ENCODE measurements around the gene KASH5. TPM values are rescaled to one million over a fixed set of nuclear protein-coding genes. Genes with fewer than 3 reads are reported as not detected.
A peak's percentile ranks its signal among the peaks of the same experiment; 100 is the strongest.

Gene KASH5
- total and polyA plus RNA-seq, 2 of the 8 experiments (the other 6 are each of a cell fraction or from before 2014, with no cell fraction given), result 0.05 to 0.19 TPM

DNA sequence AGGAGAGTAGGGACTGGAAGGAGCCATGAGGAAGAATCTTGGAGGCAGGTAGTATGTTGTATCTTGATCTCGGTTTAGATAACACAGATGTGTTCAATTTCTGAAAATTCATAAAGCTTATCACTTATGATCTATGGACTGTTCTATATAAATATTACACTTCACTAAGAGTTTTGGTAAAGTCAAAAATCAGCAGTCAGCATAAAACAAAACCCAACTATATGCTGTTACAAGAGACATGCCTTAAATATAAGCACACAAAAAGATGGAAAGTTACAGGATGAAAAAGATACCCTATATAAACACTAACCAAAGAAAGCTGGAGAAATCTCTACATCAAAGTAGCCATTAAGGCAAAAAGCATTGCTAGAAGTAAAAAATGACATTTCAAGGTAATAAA is 4.5 kb upstream of the KASH5 start:
- H3K4me1 ChIP-seq (replicated peaks in 1 of 4; ENCODE audit: control insufficient read depth in 3 of 4, insufficient read depth in 4 of 4, low read length in 3 of 4), result no peaks in the 10 kb centered on the region
- H4K20me1 ChIP-seq (replicated peaks in 1 of 2; ENCODE audit: control insufficient read depth in 1 of 2, insufficient read depth in 2 of 2, low read length in 2 of 2), result no peaks in the 10 kb centered on the region
- FAIRE-seq, result no peak
- no peaks in the 10 kb centered on the region for H3K79me1 ChIP-seq (ENCODE audit: low read depth, low read length)
- H2BK20ac ChIP-seq (ENCODE audit: low read length), result no peak overlapping the region
- H4K5ac ChIP-seq (ENCODE audit: insufficient read length, low read depth, low read length), result no peak overlapping the region
- no peak overlapping the region for H2BK15ac ChIP-seq (ENCODE audit: low read length)
- H2BK5ac ChIP-seq (ENCODE audit: low read depth, low read length), result no peak overlapping the region
- no peak overlapping the region for H3K23ac ChIP-seq (ENCODE audit: insufficient read length)
- H3K9me3 ChIP-seq (ENCODE audit: insufficient read depth in 2 of 2, low read depth in 1 of 2, low read length in 1 of 2), result peaks cover 0 to 7% of the 10 kb centered on the region in 2 experiments; a peak in 3 of 4 replicates
- no peaks in the 10 kb centered on the region for H3K23me2 ChIP-seq (ENCODE audit: low read depth, low read length)
- no peaks in the 10 kb centered on the region for H3K79me2 ChIP-seq (ENCODE audit: control insufficient read depth in 1 of 2, insufficient read depth in 2 of 2, low read length in 2 of 2)
- no peaks in the 10 kb centered on the region for H3K36me3 ChIP-seq (ENCODE audit: control insufficient read depth in 2 of 4, insufficient read depth in 4 of 4, low read length in 3 of 4)
- no peak overlapping the region for H4K8ac ChIP-seq (ENCODE audit: extremely low read depth, insufficient read depth, low read length)
- 71% methylated on average over 1 of the region's 1 CpG; no CpG with 5 or more reads in 1 of the 2 experiments for WGBS, 2 experiments (ENCODE audit: extremely low coverage in 1 of 2, insufficient coverage in 1 of 2, insufficient read length in 1 of 2, insufficient replicate concordance in 2 of 2, low coverage in 1 of 2, low lambda C conversion rate in 2 of 2, missing lambda C conversion rate in 1 of 2)
- no peak overlapping the region for H3K18ac ChIP-seq (ENCODE audit: extremely low read depth, low read length)
- no peak overlapping the region for H2BK120ac ChIP-seq (replicated peaks; ENCODE audit: low read depth, low read length)
- ChIA-PET CTCF (ENCODE audit: partially characterized antibody) (interaction anchor here (0.5 to 2.0 kb wide), 5 partner anchors 8 to 90 kb away, joined by 3 to 11 read pairs (median 3); partner anchors contain the start of gene FLT3LG), POLR2A (ENCODE audit: partially characterized antibody) (no interaction called here)
- H3K4me3 ChIP-seq (ENCODE audit: extremely low read depth in 1 of 4, insufficient read depth in 2 of 4, low read depth in 3 of 4, low read length in 4 of 4), result no peak overlapping the region
- H3K27me3 ChIP-seq (replicated peaks in 1 of 4; ENCODE audit: control insufficient read depth in 3 of 4, extremely low read depth in 1 of 4, insufficient read depth in 3 of 4, low read length in 3 of 4), result no peaks in the 10 kb centered on the region
- no peak overlapping the region for H2AK5ac ChIP-seq (ENCODE audit: low read depth, low read length)
- TF ChIP-seq POLR2A (IDR thresholded peaks at IDR 0.05; ENCODE audit: control extremely low read depth in 1 of 2, low read depth in 2 of 2, low read length in 2 of 2) (no peak), FOSL1 (IDR thresholded peaks at IDR 0.05; ENCODE audit: insufficient read depth, low read depth, low read length) (no peak), MAFK (IDR thresholded peaks at IDR 0.05; ENCODE audit: low read depth, low read length) (peak; percentile 14; the same call in 1 of the 2 replicates), JUND (IDR thresholded peaks at IDR 0.05; ENCODE audit: low read length) (no peak), CHD1 (IDR thresholded peaks at IDR 0.05; ENCODE audit: low read depth, low read length) (no peak), TBP (IDR thresholded peaks at IDR 0.05; ENCODE audit: low read depth, low read length) (no peak)
- no peak overlapping the region for H3K27ac ChIP-seq (ENCODE audit: low read depth, low read length)
- H2BK12ac ChIP-seq (ENCODE audit: low read depth, low read length), result no peak overlapping the region
- H3K56ac ChIP-seq (replicated peaks; ENCODE audit: insufficient read length, low read depth, low read length), result no peak overlapping the region
- no peak overlapping the region for H3K4me2 ChIP-seq (ENCODE audit: insufficient read depth in 1 of 2, low read depth in 2 of 2, low read length in 2 of 2)
- no peak for DNase-seq (ENCODE audit: low read depth in 1 of 2, low spot score in 2 of 2)
- H3K14ac ChIP-seq (ENCODE audit: insufficient read length), result no peak overlapping the region
- no peak overlapping the region for H2AFZ ChIP-seq (ENCODE audit: low read length)
- H3K9ac ChIP-seq (replicated peaks in 1 of 4; ENCODE audit: extremely low read depth in 1 of 4, low read depth in 3 of 4, low read length in 3 of 4), result no peak overlapping the region
- H4K91ac ChIP-seq (replicated peaks; ENCODE audit: insufficient read length, low read length), result no peak overlapping the region
- H3K4ac ChIP-seq (replicated peaks; ENCODE audit: insufficient read length, low read depth, low read length), result no peak overlapping the region
